HEK293 (cell line): ENCODE measurements around the gene MPC1L.
A peak's percentile ranks its signal among the peaks of the same experiment; 100 is the strongest.

Experiments
- AEBP2 ChIP-seq: fragments of 450-650 bp; formaldehyde crosslinking; IDR thresholded peaks from 2 replicates; pipeline ENCODE4 v1.5.1; 2016; ENCODE audit warnings: missing biosample characterization, missing genetic modification characterization, borderline replicate concordance
- GLIS2 ChIP-seq: fragments of 450-650 bp; formaldehyde crosslinking; IDR thresholded peaks from 2 replicates; pipeline ENCODE4 v1.5.1; 2016; ENCODE audit warnings: missing biosample characterization, missing genetic modification characterization
- MZF1 ChIP-seq: fragments of 450-650 bp; formaldehyde crosslinking; IDR thresholded peaks from 2 replicates; pipeline ENCODE4 v1.5.1; 2017; ENCODE audit warnings: missing biosample characterization, missing genetic modification characterization, borderline replicate concordance
- ZBTB8A ChIP-seq: fragments of 450-650 bp; formaldehyde crosslinking; IDR thresholded peaks from 2 replicates; pipeline ENCODE4 v1.5.1; 2016; ENCODE audit warnings: missing biosample characterization, missing genetic modification characterization
- ZFP69B ChIP-seq: fragments of 450-650 bp; formaldehyde crosslinking; IDR thresholded peaks from 2 replicates; pipeline ENCODE4 v1.5.1; 2016; ENCODE audit warnings: missing biosample characterization, missing genetic modification characterization
- ZIC2 ChIP-seq: fragments of 450-650 bp; formaldehyde crosslinking; IDR thresholded peaks from 2 replicates; pipeline ENCODE4 v1.5.1; 2016; ENCODE audit warnings: missing biosample characterization, missing genetic modification characterization
- ZNF146 ChIP-seq: fragments of 450-650 bp; formaldehyde crosslinking; IDR thresholded peaks from 2 replicates; pipeline ENCODE4 v1.5.1; 2016; ENCODE audit warnings: missing biosample characterization, missing genetic modification characterization
- ZNF248 ChIP-seq: fragments of 450-650 bp; formaldehyde crosslinking; IDR thresholded peaks from 2 replicates; pipeline ENCODE4 v1.5.1; 2017; ENCODE audit warnings: missing biosample characterization, missing genetic modification characterization
- ZNF426 ChIP-seq: fragments of 450-650 bp; formaldehyde crosslinking; IDR thresholded peaks from 2 replicates; pipeline ENCODE4 v1.5.1; 2017; ENCODE audit warnings: missing biosample characterization, missing genetic modification characterization, mild to moderate bottlenecking, inconsistent platforms, moderate library complexity
- ZNF555 ChIP-seq: fragments of 450-650 bp; formaldehyde crosslinking; conservative IDR thresholded peaks from 2 replicates; pipeline ENCODE4 v1.5.1; 2017; ENCODE audit warnings: missing biosample characterization, mild to moderate bottlenecking, missing genetic modification characterization, inconsistent platforms
- ZNF704 ChIP-seq: fragments of 450-650 bp; formaldehyde crosslinking; IDR thresholded peaks from 2 replicates; pipeline ENCODE4 v1.5.1; 2016; ENCODE audit warnings: missing biosample characterization, missing genetic modification characterization
- ZNF747 ChIP-seq: fragments of 450-650 bp; formaldehyde crosslinking; IDR thresholded peaks from 2 replicates; pipeline ENCODE4 v1.5.1; 2016; ENCODE audit warnings: missing biosample characterization, missing genetic modification characterization
- ZNF76 ChIP-seq: fragments of 450-650 bp; formaldehyde crosslinking; IDR thresholded peaks from 2 replicates; pipeline ENCODE4; 2016; ENCODE audit warnings: low read depth, missing biosample characterization, missing genetic modification characterization, borderline replicate concordance
- ZNF776 ChIP-seq: fragments of 450-650 bp; formaldehyde crosslinking; IDR thresholded peaks from 2 replicates; pipeline ENCODE4 v1.5.0; 2017; ENCODE audit warnings: missing biosample characterization, missing genetic modification characterization, borderline replicate concordance
- ZNF777 ChIP-seq: fragments of 450-650 bp; formaldehyde crosslinking; IDR thresholded peaks from 2 replicates; pipeline ENCODE4 v1.5.1; 2017; ENCODE audit warnings: missing biosample characterization, missing genetic modification characterization, borderline replicate concordance
- ZNF830 ChIP-seq: fragments of 450-650 bp; IDR thresholded peaks from 2 replicates; pipeline ENCODE4 v1.5.0; 2018; ENCODE audit warnings: missing biosample characterization, missing genetic modification characterization, low read depth, mild to moderate bottlenecking, moderate library complexity
- ZSCAN30 ChIP-seq: fragments of 450-650 bp; IDR thresholded peaks from 2 replicates; pipeline ENCODE4 v1.5.1; 2018; ENCODE audit warnings: missing biosample characterization, mild to moderate bottlenecking, missing genetic modification characterization, moderate library complexity
- ZXDB ChIP-seq: fragments of 450-650 bp; formaldehyde crosslinking; IDR thresholded peaks from 2 replicates; pipeline ENCODE4 v1.5.1; 2016; ENCODE audit warnings: missing biosample characterization, missing genetic modification characterization
- TF ChIP-seq, protein P1 (sequence below): fragments of 450-650 bp; formaldehyde crosslinking; IDR thresholded peaks from 2 replicates; pipeline ENCODE4 v1.5.1; 2017; ENCODE audit warnings: missing biosample characterization, missing genetic modification characterization
- TF ChIP-seq, protein P2 (sequence below): fragments of 450-650 bp; formaldehyde crosslinking; IDR thresholded peaks from 2 replicates; pipeline ENCODE4; 2016; ENCODE audit warnings: missing biosample characterization, missing genetic modification characterization
- TF ChIP-seq, protein P3 (sequence below): fragments of 450-650 bp; formaldehyde crosslinking; IDR thresholded peaks from 2 replicates; pipeline ENCODE4 v1.5.1; 2016; ENCODE audit warnings: missing biosample characterization, missing genetic modification characterization
- TF ChIP-seq, protein P4 (sequence below): fragments of 450-650 bp; formaldehyde crosslinking; IDR thresholded peaks from 2 replicates; pipeline ENCODE4 v1.5.1; 2016; ENCODE audit warnings: missing biosample characterization, missing genetic modification characterization
- TF ChIP-seq, protein P5 (sequence below): fragments of 450-650 bp; formaldehyde crosslinking; conservative IDR thresholded peaks from 2 replicates; pipeline ENCODE4 v1.5.1; 2016; ENCODE audit warnings: low read depth, missing biosample characterization, missing genetic modification characterization

The MPC1L gene

DNA sequence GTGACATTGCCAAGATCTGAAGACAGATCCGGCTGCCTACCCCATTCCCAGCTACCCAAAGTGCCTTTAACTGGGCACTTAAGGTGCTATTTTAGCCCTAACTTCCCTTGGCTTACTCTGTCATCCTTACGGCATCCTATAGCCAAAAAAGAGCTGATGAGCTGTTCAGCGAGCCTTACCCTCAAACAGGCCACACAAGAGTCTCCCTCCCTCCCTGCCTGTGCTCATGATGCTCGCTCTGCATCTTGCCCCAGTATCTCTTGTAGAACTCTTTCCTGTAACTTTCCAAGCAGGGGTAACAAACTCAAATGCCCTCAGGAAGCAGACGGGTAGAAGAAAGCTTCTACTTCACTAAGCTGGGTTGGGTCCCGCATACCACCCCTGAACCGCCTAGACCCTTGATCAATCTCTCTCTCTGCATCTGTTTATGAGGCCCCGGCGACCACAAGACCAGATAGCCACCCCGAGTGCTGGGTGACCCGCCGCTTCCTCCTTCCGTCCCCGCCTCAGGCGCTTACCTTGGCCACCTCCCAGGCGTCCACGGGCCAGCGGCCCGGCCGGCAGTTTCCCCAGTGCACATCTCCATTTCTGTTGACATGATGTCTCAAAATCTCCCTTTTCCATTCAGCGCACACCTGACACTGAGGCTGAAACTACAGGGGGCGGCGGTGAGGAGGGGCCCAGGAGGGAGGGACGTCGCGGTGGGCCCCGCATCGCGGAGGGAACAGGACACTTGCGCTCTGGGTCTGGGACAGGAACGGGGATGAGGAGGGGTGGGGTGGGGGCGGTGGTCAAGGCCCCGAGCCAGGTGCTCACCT lies 23.5 kb downstream of the MPC1L start (continued):
- TF ChIP-seq ZNF426 (no peak), ZNF776 (tag by site-specific recombination) (no peak), ZIC2 (tag by site-specific recombination) (no peak), ZNF777 (tag by site-specific recombination) (no peak), ZFP69B (tag by site-specific recombination) (peak; percentile 89), ZSCAN30 (no peak), ZNF248 (tag by site-specific recombination) (no peak), ZNF704 (tag by site-specific recombination) (no peak), ZNF555 (no peak), ZNF76 (tag by site-specific recombination) (0 out of 2 replicates have a peak, but pooled peaks have one; percentile 33), ZNF747 (tag by site-specific recombination) (no peak), AEBP2 (no peak), ZBTB8A (peak; percentile 41), ZXDB (tag by site-specific recombination) (no peak), GLIS2 (peak; percentile 64), ZNF146 (tag by site-specific recombination) (no peak), MZF1 (tag by site-specific recombination) (no peak), ZNF830 (tag by site-specific recombination) (no peak)
- TF ChIP-seq, protein P1, sequence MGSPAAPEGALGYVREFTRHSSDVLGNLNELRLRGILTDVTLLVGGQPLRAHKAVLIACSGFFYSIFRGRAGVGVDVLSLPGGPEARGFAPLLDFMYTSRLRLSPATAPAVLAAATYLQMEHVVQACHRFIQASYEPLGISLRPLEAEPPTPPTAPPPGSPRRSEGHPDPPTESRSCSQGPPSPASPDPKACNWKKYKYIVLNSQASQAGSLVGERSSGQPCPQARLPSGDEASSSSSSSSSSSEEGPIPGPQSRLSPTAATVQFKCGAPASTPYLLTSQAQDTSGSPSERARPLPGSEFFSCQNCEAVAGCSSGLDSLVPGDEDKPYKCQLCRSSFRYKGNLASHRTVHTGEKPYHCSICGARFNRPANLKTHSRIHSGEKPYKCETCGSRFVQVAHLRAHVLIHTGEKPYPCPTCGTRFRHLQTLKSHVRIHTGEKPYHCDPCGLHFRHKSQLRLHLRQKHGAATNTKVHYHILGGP (tag by site-specific recombination), result no peak
- TF ChIP-seq, protein P2, sequence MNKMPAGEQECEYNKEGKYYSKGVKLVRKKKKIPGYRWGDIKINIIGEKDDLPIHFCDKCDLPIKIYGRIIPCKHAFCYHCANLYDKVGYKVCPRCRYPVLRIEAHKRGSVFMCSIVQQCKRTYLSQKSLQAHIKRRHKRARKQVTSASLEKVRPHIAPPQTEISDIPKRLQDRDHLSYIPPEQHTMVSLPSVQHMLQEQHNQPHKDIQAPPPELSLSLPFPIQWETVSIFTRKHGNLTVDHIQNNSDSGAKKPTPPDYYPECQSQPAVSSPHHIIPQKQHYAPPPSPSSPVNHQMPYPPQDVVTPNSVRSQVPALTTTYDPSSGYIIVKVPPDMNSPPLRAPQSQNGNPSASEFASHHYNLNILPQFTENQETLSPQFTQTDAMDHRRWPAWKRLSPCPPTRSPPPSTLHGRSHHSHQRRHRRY (tag by site-specific recombination), result no peak
- TF ChIP-seq, protein P3, sequence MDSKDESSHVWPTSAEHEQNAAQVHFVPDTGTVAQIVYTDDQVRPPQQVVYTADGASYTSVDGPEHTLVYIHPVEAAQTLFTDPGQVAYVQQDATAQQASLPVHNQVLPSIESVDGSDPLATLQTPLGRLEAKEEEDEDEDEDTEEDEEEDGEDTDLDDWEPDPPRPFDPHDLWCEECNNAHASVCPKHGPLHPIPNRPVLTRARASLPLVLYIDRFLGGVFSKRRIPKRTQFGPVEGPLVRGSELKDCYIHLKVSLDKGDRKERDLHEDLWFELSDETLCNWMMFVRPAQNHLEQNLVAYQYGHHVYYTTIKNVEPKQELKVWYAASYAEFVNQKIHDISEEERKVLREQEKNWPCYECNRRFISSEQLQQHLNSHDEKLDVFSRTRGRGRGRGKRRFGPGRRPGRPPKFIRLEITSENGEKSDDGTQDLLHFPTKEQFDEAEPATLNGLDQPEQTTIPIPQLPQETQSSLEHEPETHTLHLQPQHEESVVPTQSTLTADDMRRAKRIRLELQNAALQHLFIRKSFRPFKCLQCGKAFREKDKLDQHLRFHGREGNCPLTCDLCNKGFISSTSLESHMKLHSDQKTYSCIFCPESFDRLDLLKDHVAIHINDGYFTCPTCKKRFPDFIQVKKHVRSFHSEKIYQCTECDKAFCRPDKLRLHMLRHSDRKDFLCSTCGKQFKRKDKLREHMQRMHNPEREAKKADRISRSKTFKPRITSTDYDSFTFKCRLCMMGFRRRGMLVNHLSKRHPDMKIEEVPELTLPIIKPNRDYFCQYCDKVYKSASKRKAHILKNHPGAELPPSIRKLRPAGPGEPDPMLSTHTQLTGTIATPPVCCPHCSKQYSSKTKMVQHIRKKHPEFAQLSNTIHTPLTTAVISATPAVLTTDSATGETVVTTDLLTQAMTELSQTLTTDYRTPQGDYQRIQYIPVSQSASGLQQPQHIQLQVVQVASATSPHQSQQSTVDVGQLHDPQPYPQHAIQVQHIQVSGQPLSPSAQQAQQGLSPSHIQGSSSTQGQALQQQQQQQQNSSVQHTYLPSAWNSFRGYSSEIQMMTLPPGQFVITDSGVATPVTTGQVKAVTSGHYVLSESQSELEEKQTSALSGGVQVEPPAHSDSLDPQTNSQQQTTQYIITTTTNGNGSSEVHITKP, result no peak
- TF ChIP-seq, protein P4, sequence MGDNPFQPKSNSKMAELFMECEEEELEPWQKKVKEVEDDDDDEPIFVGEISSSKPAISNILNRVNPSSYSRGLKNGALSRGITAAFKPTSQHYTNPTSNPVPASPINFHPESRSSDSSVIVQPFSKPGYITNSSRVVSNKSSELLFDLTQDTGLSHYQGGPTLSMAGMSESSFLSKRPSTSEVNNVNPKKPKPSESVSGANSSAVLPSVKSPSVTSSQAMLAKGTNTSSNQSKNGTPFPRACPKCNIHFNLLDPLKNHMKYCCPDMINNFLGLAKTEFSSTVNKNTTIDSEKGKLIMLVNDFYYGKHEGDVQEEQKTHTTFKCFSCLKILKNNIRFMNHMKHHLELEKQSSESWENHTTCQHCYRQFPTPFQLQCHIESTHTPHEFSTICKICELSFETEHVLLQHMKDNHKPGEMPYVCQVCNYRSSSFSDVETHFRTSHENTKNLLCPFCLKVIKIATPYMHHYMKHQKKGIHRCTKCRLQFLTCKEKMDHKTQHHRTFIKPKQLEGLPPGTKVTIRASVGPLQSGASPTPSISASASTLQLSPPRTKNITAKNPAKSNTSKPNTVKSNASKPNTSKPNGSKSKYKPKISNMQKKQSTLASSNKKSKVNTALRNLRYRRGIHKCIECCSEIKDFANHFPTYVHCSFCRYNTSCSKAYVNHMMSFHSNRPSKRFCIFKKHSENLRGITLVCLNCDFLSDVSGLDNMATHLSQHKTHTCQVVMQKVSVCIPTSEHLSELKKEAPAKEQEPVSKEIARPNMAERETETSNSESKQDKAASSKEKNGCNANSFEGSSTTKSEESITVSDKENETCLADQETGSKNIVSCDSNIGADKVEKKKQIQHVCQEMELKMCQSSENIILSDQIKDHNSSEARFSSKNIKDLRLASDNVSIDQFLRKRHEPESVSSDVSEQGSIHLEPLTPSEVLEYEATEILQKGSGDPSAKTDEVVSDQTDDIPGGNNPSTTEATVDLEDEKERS (tag by site-specific recombination), result no peak
- TF ChIP-seq, protein P5, sequence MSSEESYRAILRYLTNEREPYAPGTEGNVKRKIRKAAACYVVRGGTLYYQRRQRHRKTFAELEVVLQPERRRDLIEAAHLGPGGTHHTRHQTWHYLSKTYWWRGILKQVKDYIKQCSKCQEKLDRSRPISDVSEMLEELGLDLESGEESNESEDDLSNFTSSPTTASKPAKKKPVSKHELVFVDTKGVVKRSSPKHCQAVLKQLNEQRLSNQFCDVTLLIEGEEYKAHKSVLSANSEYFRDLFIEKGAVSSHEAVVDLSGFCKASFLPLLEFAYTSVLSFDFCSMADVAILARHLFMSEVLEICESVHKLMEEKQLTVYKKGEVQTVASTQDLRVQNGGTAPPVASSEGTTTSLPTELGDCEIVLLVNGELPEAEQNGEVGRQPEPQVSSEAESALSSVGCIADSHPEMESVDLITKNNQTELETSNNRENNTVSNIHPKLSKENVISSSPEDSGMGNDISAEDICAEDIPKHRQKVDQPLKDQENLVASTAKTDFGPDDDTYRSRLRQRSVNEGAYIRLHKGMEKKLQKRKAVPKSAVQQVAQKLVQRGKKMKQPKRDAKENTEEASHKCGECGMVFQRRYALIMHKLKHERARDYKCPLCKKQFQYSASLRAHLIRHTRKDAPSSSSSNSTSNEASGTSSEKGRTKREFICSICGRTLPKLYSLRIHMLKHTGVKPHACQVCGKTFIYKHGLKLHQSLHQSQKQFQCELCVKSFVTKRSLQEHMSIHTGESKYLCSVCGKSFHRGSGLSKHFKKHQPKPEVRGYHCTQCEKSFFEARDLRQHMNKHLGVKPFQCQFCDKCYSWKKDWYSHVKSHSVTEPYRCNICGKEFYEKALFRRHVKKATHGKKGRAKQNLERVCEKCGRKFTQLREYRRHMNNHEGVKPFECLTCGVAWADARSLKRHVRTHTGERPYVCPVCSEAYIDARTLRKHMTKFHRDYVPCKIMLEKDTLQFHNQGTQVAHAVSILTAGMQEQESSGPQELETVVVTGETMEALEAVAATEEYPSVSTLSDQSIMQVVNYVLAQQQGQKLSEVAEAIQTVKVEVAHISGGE (tag by site-specific recombination), result peak; percentile 38; the same call in 1 of the 2 replicates
